Stomach smooth muscle (tissue), 2 donors: ENCODE data around the gene CTNND2.

Experiments used
- H3K27ac ChIP-seq: one replicate; pipeline ENCODE4 v1.7.0; 2013; ENCODE audit warnings: mild to moderate bottlenecking, low read length, inconsistent platforms
- H3K27me3 ChIP-seq, 2 donors: one replicate each; pipeline ENCODE4 v1.7.0; 2013; ENCODE audit warnings: low read length in 2 of 2; ENCODE audit not compliant: insufficient read depth in 2 of 2, control insufficient read depth in 1 of 2
- H3K36me3 ChIP-seq, 2 donors: one replicate each; pipeline ENCODE4 v1.7.0; 2013; ENCODE audit warnings: low read length in 2 of 2; ENCODE audit not compliant: control insufficient read depth in 2 of 2, insufficient read depth in 2 of 2
- H3K4me1 ChIP-seq: one replicate; pipeline ENCODE4 v1.7.0; 2013; ENCODE audit warnings: low read length; ENCODE audit not compliant: control insufficient read depth, insufficient read depth
- H3K4me3 ChIP-seq, 2 donors: one replicate each; pipeline ENCODE4 v1.7.0; 2013; ENCODE audit warnings: low read length in 2 of 2
- H3K9ac ChIP-seq, 2 donors: one replicate each; pipeline ENCODE4 v1.7.0; 2013; ENCODE audit warnings: low read length in 2 of 2, mild to moderate bottlenecking in 1 of 2
- H3K9me3 ChIP-seq, 2 donors: one replicate each; pipeline ENCODE4 v1.7.0; 2013; ENCODE audit warnings: low read length in 2 of 2; ENCODE audit not compliant: control insufficient read depth in 2 of 2
- donor health status: healthy.
- donor health status: Pancreatic carcinoma.

CTNND2 gene

DNA sequence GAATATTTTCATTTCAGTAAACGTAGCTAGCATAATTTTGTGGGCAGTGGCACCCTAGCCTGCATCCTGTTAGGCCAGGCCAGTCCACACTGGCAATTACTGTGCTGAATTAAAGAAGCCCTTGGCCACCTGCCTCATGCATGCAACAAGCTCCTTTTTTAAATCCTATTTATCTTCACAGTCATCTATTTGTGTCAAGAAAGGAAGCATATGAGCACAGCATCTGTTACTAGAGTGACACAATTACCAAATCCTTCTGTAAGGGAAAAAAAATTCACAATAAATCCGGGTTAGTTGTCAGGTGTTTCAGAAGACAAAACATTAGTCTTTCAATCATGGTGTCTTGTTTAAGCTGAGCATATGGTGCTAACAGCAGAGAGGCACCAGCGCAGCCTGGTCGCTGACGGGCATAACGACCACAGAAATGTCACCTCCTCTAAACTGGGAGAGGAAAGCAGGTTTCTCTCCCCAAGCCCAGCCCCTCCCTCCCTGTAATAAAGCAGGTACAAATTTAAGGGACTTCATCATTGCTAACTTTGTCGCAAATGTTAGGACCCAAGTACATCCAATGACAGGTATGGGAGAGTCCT, 520.6 kb downstream of the CTNND2 start:
- no peak overlapping the region for H3K27ac ChIP-seq
- no peak overlapping the region for H3K9ac ChIP-seq

DNA sequence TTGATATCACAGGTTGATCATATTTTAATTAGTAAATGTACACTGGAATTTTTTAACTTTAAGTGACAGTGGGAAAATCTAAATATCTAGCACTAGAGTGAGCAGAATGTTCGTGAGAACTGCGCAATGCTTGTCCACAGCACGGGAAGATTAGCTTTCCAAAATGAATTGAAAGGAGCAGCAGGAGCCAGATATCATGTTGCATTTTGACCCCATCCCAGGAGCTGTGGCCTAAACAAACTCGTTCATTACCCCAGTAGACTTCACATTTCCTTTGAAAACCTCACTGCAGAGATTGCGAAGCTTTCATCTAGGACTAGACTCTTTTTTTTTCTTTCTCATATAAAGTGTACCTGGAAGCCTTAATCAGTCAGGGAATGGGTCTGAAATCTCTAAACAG, 525.8 kb downstream of the CTNND2 start:
- H3K27me3 ChIP-seq = peaks cover 0 to under 1% of the 10 kb centered on the region in 2 donors
- no peaks in the 10 kb centered on the region for H3K4me1 ChIP-seq
- H3K4me3 ChIP-seq = no peak overlapping the region
- H3K9me3 ChIP-seq = no peaks in the 10 kb centered on the region
- no peak overlapping the region for H3K9ac ChIP-seq
- H3K36me3 ChIP-seq = no peaks in the 10 kb centered on the region
- H3K27ac ChIP-seq = no peak overlapping the region

More for the DNA sequence above, 520.6 kb downstream of the CTNND2 start:
- H3K27me3 ChIP-seq = peaks cover 8 to 17% of the 10 kb centered on the region in 2 donors
- H3K9me3 ChIP-seq = no peaks in the 10 kb centered on the region
- no peaks in the 10 kb centered on the region for H3K36me3 ChIP-seq
- H3K4me3 ChIP-seq = no peak overlapping the region
- H3K4me1 ChIP-seq = peaks cover 8% of the 10 kb centered on the region

DNA sequence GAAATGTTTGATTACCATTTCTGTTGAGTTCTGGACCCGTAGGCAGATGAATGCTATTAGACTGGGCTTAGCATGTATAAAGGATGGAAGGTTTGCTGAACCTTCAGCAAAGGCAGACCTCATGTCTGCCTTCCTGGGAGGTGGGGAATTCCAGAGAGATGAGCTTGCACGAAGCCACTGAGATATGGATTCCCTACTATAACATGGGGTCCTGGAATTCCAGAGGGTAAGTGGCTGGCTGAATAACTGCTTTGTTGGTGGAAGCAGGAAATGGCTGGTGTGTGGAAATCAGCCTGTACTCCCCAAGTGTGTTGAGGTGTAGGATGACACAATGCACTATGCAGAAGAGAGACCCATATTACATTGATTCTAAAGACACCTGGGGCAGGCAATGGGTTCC, 526.4 kb downstream of the CTNND2 start:
- H3K27me3 ChIP-seq = peaks cover 0 to 2% of the 10 kb centered on the region in 2 donors
- no peaks in the 10 kb centered on the region for H3K36me3 ChIP-seq
- H3K4me3 ChIP-seq = no peak overlapping the region
- H3K4me1 ChIP-seq = no peaks in the 10 kb centered on the region
- no peaks in the 10 kb centered on the region for H3K9me3 ChIP-seq
- H3K9ac ChIP-seq = no peak overlapping the region
- no peak overlapping the region for H3K27ac ChIP-seq

DNA sequence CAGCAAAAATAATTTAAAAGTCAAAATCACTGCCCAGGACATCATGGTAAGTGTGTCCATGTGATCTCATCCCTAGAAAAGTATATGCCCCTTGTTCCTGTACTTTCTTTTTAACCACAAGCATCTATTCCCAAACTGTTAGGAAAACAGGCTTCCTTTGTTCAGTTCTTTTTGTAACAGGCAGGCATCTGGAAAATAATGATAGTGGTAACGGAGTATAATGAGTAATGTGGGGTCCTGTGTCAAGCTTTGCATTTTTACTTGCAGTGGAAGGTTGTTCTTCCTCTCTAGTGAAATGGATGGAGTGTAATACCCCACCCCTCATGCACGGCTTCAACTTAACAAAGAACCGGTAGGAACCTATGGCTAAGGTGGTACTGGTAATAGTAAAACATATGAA, 532.1 kb downstream of the CTNND2 start:
- H3K4me1 ChIP-seq = no peaks in the 10 kb centered on the region
- peaks cover 0 to 2% of the 10 kb centered on the region in 2 donors for H3K27me3 ChIP-seq
- H3K9ac ChIP-seq = no peak overlapping the region
- no peak overlapping the region for H3K27ac ChIP-seq
- no peak overlapping the region for H3K4me3 ChIP-seq
- H3K36me3 ChIP-seq = no peaks in the 10 kb centered on the region
- H3K9me3 ChIP-seq = no peaks in the 10 kb centered on the region

DNA sequence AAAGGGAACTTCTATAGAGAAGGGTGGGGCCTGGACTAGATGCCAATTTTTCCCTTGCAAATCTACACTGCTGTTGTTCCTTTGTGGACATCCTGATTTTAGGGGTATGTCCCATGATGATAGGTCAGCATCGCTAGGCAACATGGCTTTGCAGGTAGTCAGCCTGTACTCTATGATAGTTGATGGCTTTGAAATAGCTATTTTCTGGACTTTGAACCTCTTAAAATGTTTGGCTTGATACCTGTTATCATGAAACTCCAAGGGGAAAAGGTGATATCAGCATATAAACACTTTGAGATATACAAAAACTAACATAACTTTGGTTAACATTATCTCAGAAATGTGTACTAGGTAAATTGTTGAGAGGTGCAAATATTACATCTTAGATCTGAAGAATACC, 533.2 kb downstream of the CTNND2 start:
- Histone ChIP-seq H3K4me1 (no peaks in the 10 kb centered on the region), H3K9ac (no peak overlapping the region), H3K27me3 (peaks cover 0 to 2% of the 10 kb centered on the region in 2 donors), H3K27ac (no peak overlapping the region), H3K4me3 (no peak overlapping the region), H3K9me3 (no peaks in the 10 kb centered on the region), H3K36me3 (no peaks in the 10 kb centered on the region)

DNA sequence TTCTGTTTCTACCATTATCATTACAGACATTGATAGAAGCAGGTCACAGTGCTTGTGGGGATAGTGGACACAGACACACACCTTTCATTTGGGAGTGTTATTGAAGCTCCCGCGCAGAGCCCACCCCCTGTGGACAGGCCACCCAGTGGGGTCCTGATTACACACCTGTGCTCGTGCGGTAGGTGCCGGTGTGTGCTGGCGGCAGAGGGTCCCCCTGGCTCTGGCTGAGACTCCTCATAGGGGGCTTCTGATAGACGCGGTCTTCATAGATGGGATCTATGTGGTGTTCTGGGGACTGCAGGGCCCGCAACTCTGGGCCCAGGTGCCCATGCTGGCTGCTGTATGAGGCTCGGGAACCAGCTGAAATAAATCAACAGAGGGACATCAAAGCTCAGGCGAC, 539.7 kb downstream of the CTNND2 start:
- Histone ChIP-seq H3K36me3 (no peaks in the 10 kb centered on the region), H3K4me3 (no peak overlapping the region), H3K4me1 (no peaks in the 10 kb centered on the region), H3K9ac (no peak overlapping the region), H3K27me3 (no peaks in the 10 kb centered on the region), H3K27ac (no peak overlapping the region), H3K9me3 (no peaks in the 10 kb centered on the region)

DNA sequence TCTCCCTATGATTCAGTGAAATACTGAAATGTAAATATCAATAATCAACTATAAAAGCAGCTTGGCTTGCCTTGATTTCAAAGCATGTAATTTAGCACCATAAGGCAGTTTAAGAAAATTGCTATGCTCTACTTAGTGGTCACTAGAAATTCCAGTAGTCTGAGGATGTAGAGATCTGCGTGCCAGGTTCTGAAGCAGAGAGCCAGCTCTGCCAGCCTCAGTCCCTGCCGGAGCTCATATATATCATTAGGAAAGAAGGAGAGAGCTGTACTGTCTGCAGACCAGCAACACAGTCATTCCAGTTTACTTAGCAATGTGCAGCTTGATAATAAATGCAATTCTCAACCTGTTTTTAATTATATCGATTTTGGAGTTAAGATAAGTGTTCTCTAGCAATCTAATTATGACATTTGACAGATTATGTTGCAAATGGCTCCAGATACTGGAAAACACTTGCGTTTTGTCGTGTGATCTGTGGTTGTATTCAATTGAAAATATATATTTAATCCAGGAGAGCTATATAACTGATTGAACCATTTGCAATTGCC, 540.5 kb downstream of the CTNND2 start:
- H3K4me3 ChIP-seq = no peak overlapping the region
- no peaks in the 10 kb centered on the region for H3K4me1 ChIP-seq
- no peak overlapping the region for H3K27ac ChIP-seq
- H3K36me3 ChIP-seq = no peaks in the 10 kb centered on the region
- H3K9ac ChIP-seq = no peak overlapping the region
- no peaks in the 10 kb centered on the region for H3K9me3 ChIP-seq
- H3K27me3 ChIP-seq = no peaks in the 10 kb centered on the region

DNA sequence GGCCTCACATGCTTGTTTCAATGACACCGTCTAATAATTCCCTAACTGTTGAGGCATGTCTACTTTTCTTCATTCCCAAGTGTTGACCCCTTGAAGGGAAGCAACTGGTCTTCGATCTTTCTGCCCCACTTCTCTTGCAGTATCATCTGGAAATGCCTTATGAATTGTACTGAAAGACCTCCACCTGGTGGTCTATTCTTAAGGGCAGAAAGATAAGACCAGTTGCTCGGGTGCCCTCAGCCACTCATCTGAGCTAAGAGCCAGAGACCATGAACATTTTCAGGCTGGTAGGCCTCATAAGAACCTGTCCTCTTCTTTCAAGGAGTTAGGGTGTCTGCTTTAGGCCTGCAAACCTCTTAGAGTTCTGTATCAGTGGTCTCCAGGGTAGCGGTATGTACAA, 542.5 kb downstream of the CTNND2 start:
- Histone ChIP-seq H3K9me3 (no peaks in the 10 kb centered on the region), H3K27me3 (no peaks in the 10 kb centered on the region), H3K27ac (no peak overlapping the region), H3K9ac (no peak overlapping the region), H3K4me1 (no peaks in the 10 kb centered on the region), H3K36me3 (no peaks in the 10 kb centered on the region), H3K4me3 (no peak overlapping the region)

DNA sequence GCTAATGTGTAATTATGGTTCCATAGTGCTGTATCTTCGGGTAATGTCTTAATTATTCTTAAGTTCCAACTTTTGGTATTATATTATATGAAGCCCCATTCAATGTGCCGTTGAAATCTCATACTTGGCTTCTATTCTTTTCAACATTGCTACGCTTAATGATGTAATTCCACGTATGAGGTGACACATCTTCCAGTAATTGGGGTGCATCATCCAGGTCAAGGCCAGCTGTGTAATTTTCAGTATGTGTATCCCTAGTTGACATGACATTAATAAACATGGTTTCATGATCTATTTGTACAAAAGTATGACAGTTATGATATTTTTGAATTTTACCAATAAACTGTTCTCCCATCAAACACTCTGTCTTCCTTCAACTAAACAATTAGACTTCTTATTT, 546.3 kb downstream of the CTNND2 start:
- no peaks in the 10 kb centered on the region for H3K27me3 ChIP-seq
- H3K4me3 ChIP-seq = no peak overlapping the region
- H3K36me3 ChIP-seq = no peaks in the 10 kb centered on the region

DNA sequence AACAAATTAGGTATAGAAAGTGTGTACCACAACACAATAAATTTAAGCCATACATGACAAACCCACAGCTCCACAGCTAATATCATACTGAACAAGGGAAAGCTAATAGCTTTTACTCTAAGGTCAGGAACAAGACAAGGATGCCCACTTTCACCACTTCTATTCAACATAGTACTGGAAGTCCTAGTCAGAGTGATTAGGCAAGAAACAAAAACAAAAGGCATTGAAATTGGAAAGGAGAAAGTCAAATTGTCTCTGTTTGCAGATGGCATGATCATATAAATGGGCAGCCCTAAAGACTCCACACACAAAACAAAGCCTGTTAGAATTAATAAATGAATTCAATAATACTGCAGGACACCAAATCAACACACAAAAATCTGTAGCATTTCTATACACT, 548.8 kb downstream of the CTNND2 start:
- Histone ChIP-seq H3K4me3 (no peak overlapping the region), H3K9me3 (no peaks in the 10 kb centered on the region), H3K4me1 (no peaks in the 10 kb centered on the region), H3K27me3 (no peaks in the 10 kb centered on the region), H3K9ac (no peak overlapping the region), H3K27ac (no peak overlapping the region), H3K36me3 (no peaks in the 10 kb centered on the region)

More for the DNA sequence above, 546.3 kb downstream of the CTNND2 start:
- Histone ChIP-seq H3K9me3 (no peaks in the 10 kb centered on the region), H3K27ac (no peak overlapping the region), H3K4me1 (no peaks in the 10 kb centered on the region), H3K9ac (no peak overlapping the region)

DNA sequence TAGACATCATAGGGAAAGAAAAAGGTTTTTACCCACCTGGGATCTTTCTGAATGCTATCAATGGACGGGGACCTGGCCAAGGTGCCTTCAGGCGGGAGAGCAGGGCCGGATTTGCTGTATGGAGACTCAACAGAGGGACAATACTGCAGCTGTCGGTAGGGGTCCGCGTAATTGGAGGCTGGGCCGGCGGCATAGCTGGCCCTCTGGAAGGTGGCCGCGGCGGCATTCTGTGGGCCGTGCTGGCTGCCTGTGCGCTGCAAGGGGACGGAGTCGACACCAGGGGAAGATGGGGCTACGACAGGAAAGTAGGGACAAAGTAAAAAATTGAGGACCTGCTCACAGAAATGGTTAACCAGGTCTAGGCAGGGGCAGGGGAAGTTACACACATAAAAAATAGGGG, 557.9 kb downstream of the CTNND2 start:
- no peak overlapping the region for H3K4me3 ChIP-seq
- H3K27ac ChIP-seq = no peak overlapping the region
- H3K36me3 ChIP-seq = no peaks in the 10 kb centered on the region
- no peaks in the 10 kb centered on the region for H3K9me3 ChIP-seq
- H3K9ac ChIP-seq = no peak overlapping the region
- no peaks in the 10 kb centered on the region for H3K4me1 ChIP-seq
- H3K27me3 ChIP-seq = no peaks in the 10 kb centered on the region
